H9 (cell line): ENCODE results near the gene SLC24A4. TPM values are rescaled to one million over a fixed set of nuclear protein-coding genes. Genes with fewer than 3 reads are reported as not detected.

Experiments
- DNase-seq: peaks from one replicate; pipeline ENCODE4 v3.0.0-alpha.2; 2017
- H2AFZ ChIP-seq: one replicate; pipeline ENCODE4 v1.6.1; 2013; ENCODE audit warnings: mild to moderate bottlenecking, low read length, control low read depth, moderate library complexity
- H2AK5ac ChIP-seq: 2 replicates; pipeline ENCODE4 v1.6.1; 2013; ENCODE audit warnings: low read length, control low read depth, mixed read lengths; ENCODE audit not compliant: insufficient read length
- H2BK120ac ChIP-seq: one replicate; pipeline ENCODE4 v1.6.1; 2013; ENCODE audit warnings: low read depth, mild to moderate bottlenecking, low read length, control low read depth, inconsistent platforms; ENCODE audit not compliant: poor library complexity, severe bottlenecking
- H2BK12ac ChIP-seq: 2 replicates; pipeline ENCODE4 v1.6.1; 2013; ENCODE audit warnings: low read length, control low read depth, mixed read lengths, low read depth; ENCODE audit not compliant: insufficient read length
- H2BK15ac ChIP-seq: 2 replicates; pipeline ENCODE4 v1.6.1; 2013; ENCODE audit warnings: low read depth, low read length, control low read depth
- H2BK20ac ChIP-seq: one replicate; pipeline ENCODE4 v1.6.1; 2013; ENCODE audit warnings: low read depth, mild to moderate bottlenecking, low read length, control low read depth, inconsistent platforms; ENCODE audit not compliant: poor library complexity, severe bottlenecking
- H2BK5ac ChIP-seq: 2 replicates; pipeline ENCODE4 v1.6.1; 2013; ENCODE audit warnings: low read length, control low read depth, mixed read lengths; ENCODE audit not compliant: insufficient read length
- H3K14ac ChIP-seq: 2 replicates; pipeline ENCODE4 v1.6.1; 2013; ENCODE audit warnings: low read length, control low read depth; ENCODE audit not compliant: insufficient read depth
- H3K18ac ChIP-seq: 2 replicates; pipeline ENCODE4 v1.6.1; 2013; ENCODE audit warnings: low read depth, mild to moderate bottlenecking, mixed read lengths, low read length, control low read depth; ENCODE audit not compliant: insufficient read length
- H3K23ac ChIP-seq: 2 replicates; pipeline ENCODE4 v1.6.1; 2013; ENCODE audit warnings: low read length, control low read depth, mixed read lengths, low read depth; ENCODE audit not compliant: insufficient read length
- H3K23me2 ChIP-seq: 2 replicates; pipeline ENCODE4 v1.6.1; 2013; ENCODE audit warnings: low read depth, mild to moderate bottlenecking, mixed read lengths, low read length, control low read depth; ENCODE audit not compliant: insufficient read length, poor library complexity, severe bottlenecking
- H3K27ac ChIP-seq: 2 replicates; pipeline ENCODE4 v1.5.1; 2013; ENCODE audit warnings: low read length, control low read depth, mixed read lengths, low read depth; ENCODE audit not compliant: insufficient read length
- H3K27me3 ChIP-seq: 2 replicates; pipeline ENCODE4 v1.6.1; 2013; ENCODE audit warnings: low read length, control low read depth, inconsistent platforms; ENCODE audit not compliant: insufficient read depth
- H3K4ac ChIP-seq: 2 replicates; pipeline ENCODE4 v1.6.1; 2013; ENCODE audit warnings: low read depth, mild to moderate bottlenecking, control low read depth, inconsistent platforms, low read length, moderate library complexity
- H3K4me1 ChIP-seq: 2 replicates; pipeline ENCODE4 v1.6.1; 2013; ENCODE audit warnings: low read length, control low read depth, inconsistent platforms; ENCODE audit not compliant: insufficient read depth
- H3K4me2 ChIP-seq: 2 replicates; pipeline ENCODE4 v1.6.1; 2013; ENCODE audit warnings: low read length, control low read depth, mixed read lengths; ENCODE audit not compliant: insufficient read length, insufficient read depth
- H3K56ac ChIP-seq: 2 replicates; pipeline ENCODE4 v1.6.1; 2013; ENCODE audit warnings: low read depth, mild to moderate bottlenecking, mixed read lengths, low read length, control low read depth; ENCODE audit not compliant: insufficient read length
- H3K79me1 ChIP-seq: 2 replicates; pipeline ENCODE4 v1.6.1; 2013; ENCODE audit warnings: low read depth, mild to moderate bottlenecking, moderate library complexity, low read length, control low read depth, inconsistent platforms; ENCODE audit not compliant: insufficient read depth, poor library complexity, severe bottlenecking
- H3K79me2 ChIP-seq: 2 replicates; pipeline ENCODE4 v1.6.1; 2013; ENCODE audit warnings: low read length, control low read depth, inconsistent platforms; ENCODE audit not compliant: insufficient read depth
- H3K9ac ChIP-seq: 2 replicates; pipeline ENCODE4 v1.6.1; 2013; ENCODE audit warnings: low read length, control low read depth, mixed read lengths; ENCODE audit not compliant: insufficient read length; ENCODE audit errors: extremely low read depth
- H3K9me3 ChIP-seq: one replicate; pipeline ENCODE4 v1.6.1; 2013; ENCODE audit warnings: low read depth, low read length, inconsistent platforms; ENCODE audit not compliant: control insufficient read depth
- H3T11ph ChIP-seq: one replicate; pipeline ENCODE4 v1.6.1; 2013; ENCODE audit warnings: mild to moderate bottlenecking, low read length, control low read depth, inconsistent platforms
- H4K20me1 ChIP-seq: one replicate; pipeline ENCODE4 v1.6.1; 2013; ENCODE audit not compliant: control insufficient read depth, insufficient read length, insufficient read depth
- H4K5ac ChIP-seq: 2 replicates; pipeline ENCODE4 v1.6.1; 2013; ENCODE audit warnings: low read depth, mild to moderate bottlenecking, mixed read lengths, low read length, control low read depth; ENCODE audit not compliant: insufficient read length
- H4K8ac ChIP-seq: replicated peaks from 2 replicates; pipeline ENCODE4 v1.6.1; 2013; ENCODE audit warnings: low read length, control low read depth, mixed read lengths, low read depth; ENCODE audit not compliant: insufficient read length
- H4K91ac ChIP-seq: 2 replicates; pipeline ENCODE4 v1.6.1; 2013; ENCODE audit warnings: low read depth, mild to moderate bottlenecking, moderate library complexity, mixed read lengths, low read length, control low read depth; ENCODE audit not compliant: insufficient read length
- H3K27ac Mint-ChIP-seq, 3 experiments: 2 replicates in 2 of 3; 3 replicates in 1 of 3; pipeline ENCODE4 v1.8.0; 2020 to 2021; ENCODE audit warnings: mixed read lengths in 3 of 3, mild to moderate bottlenecking in 1 of 3, moderate library complexity in 1 of 3
- H3K27me3 Mint-ChIP-seq: 2 replicates; pipeline ENCODE4 v1.8.0; 2021; ENCODE audit warnings: low read depth, mild to moderate bottlenecking, moderate library complexity, mixed read lengths
- H3K36me3 Mint-ChIP-seq, 3 experiments: 2 replicates in 2 of 3; 3 replicates in 1 of 3; pipeline ENCODE4 v1.8.0; 2020 to 2021; ENCODE audit warnings: low read depth in 3 of 3, mixed read lengths in 3 of 3; ENCODE audit not compliant: insufficient read depth in 1 of 3
- H3K4me1 Mint-ChIP-seq, 2 experiments: 2 replicates each; pipeline ENCODE4 v1.8.0; 2020; ENCODE audit warnings: mixed read lengths in 2 of 2
- H3K4me3 Mint-ChIP-seq, 2 experiments: 2 replicates in 1 of 2; 3 replicates in 1 of 2; pipeline ENCODE4 v1.8.0; 2020 to 2021; ENCODE audit warnings: mild to moderate bottlenecking in 2 of 2, mixed read lengths in 2 of 2, moderate library complexity in 1 of 2
- H3K9me3 Mint-ChIP-seq, 2 experiments: 2 replicates in 1 of 2; 3 replicates in 1 of 2; pipeline ENCODE4 v1.8.0; 2020; ENCODE audit warnings: mild to moderate bottlenecking in 2 of 2, mixed read lengths in 2 of 2, moderate library complexity in 1 of 2
- CTCF ChIP-seq: fragments of 200-600 bp; sonication (generic); conservative IDR thresholded peaks from 3 replicates; pipeline ENCODE4 v1.8.0; 2021; ENCODE audit warnings: antibody characterized with exemption, mild to moderate bottlenecking
- WGBS: extraction: QIAGEN DNeasy Blood & Tissue Kit; methylation state at CpG from one replicate; pipeline ENCODE4 v1.1.7; 2013; ENCODE audit warnings: missing lambda C conversion rate, low lambda C conversion rate, mixed read lengths; ENCODE audit not compliant: insufficient read length; ENCODE audit errors: extremely low coverage; 5-methylcytosine and 5-hydroxymethylcytosine counted together
- total RNA-seq: library from RNA; stranded (reverse); gene quantifications from 2 replicates; pipeline ENCODE4 v1.2.1, GENCODE V29; 2021

Gene SLC24A4
- total RNA-seq, 1 experiment from 2014 or later = 0.24 TPM

- Histone ChIP-seq H3K18ac (no peak overlapping the region), H3K9me3 (no peaks in the 10 kb centered on the region), H3K4me1 (no peaks in the 10 kb centered on the region), H3K27me3 (no peaks in the 10 kb centered on the region), H3K23me2 (no peaks in the 10 kb centered on the region), H2BK20ac (no peak overlapping the region), H2BK120ac (no peak overlapping the region), H2AFZ (no peak overlapping the region), H3T11ph (no peak overlapping the region), H3K4me2 (no peak overlapping the region), H4K91ac (no peak overlapping the region), H3K14ac (no peak overlapping the region; the same call in 1 of the 2 replicates), H2AK5ac (no peak overlapping the region), H4K5ac (no peak overlapping the region), H3K79me2 (no peaks in the 10 kb centered on the region), H3K79me1 (no peaks in the 10 kb centered on the region), H4K20me1 (no peaks in the 10 kb centered on the region), H3K27ac (no peak overlapping the region), H3K56ac (no peak overlapping the region), H3K23ac (no peak overlapping the region), H2BK15ac (no peak overlapping the region), H3K9ac (no peak overlapping the region), H2BK5ac (no peak overlapping the region), H4K8ac (no peak overlapping the region), H2BK12ac (no peak overlapping the region), H3K4ac (no peak overlapping the region)
- Mint-ChIP-seq H3K36me3 (no peaks in the 10 kb centered on the region), H3K27ac (0 out of 7 replicates have a peak overlapping the region, but pooled peaks of 1 of the 3 experiments have one; percentile 14), H3K4me3 (no peak overlapping the region), H3K9me3 (no peaks in the 10 kb centered on the region), H3K27me3 (peaks cover 3% of the 10 kb centered on the region; the same call in 1 of the 2 replicates), H3K4me1 (peaks cover 5 to 6% of the 10 kb centered on the region in 2 experiments; a peak in 2 of 4 replicates)
- no peak for TF ChIP-seq CTCF
- no CpG with 5 or more reads among the region's 7 CpGs for WGBS
- DNase-seq = no peak
Observed at GRCh38 chr14:92549859-92550230, 226.9 kb downstream of the SLC24A4 start.

Other genes with a start within 250 kb of the SLC24A4 start
- 26.7 and 29.7 TPM in 2 replicates for gene ATXN3, start 216.6 kb upstream of the SLC24A4 start, total RNA-seq
- 147 and 153 TPM in 2 replicates for gene NDUFB1, start 201.5 kb upstream of the SLC24A4 start, total RNA-seq
- gene CPSF2, start 201.2 kb upstream of the SLC24A4 start, total RNA-seq = 106 and 108 TPM in 2 replicates
- gene RIN3, start 190.6 kb downstream of the SLC24A4 start, total RNA-seq = 1.5 and 1.6 TPM in 2 replicates